ENCODE data around the gene FOXP4.

The FOXP4 gene

DNA sequence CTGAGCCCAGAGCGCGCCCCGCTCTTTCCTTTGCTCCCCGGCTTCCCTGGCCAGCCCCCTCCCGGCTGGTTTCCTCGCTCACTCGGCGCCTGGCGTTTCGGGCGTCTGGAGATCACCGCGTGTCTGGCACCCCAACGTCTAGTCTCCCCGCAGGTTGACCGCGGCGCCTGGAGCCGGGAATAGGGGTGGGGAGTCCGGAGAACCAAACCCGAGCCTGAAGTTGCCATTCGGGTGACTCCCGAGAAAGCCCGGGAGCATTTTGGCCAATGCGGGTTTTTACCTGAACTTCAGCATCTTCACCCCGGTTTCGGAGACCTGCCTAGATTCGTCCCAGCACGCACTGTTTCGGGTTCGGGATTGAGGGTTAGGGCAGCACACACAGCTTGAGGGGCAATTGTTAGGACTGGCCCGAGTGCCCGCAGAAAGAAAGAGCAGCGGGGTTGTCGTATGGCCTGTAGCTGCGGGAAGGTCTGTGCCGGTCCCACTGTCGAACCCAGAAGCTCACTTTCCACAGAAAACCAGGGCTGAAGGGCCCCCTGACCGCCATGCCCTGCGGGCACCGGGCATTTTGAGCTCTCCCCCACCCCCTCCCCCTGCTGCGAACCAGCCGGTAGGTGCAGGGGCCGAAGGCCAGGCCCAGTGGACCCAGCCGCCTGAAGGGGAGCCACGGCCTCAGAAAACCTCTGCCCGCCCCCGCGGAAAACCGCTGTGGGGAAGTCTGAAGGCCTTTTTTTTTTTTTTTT lies 2.1 kb downstream of the FOXP4 start:
- DNase-seq, result peak; percentile 65 to 70

DNA sequence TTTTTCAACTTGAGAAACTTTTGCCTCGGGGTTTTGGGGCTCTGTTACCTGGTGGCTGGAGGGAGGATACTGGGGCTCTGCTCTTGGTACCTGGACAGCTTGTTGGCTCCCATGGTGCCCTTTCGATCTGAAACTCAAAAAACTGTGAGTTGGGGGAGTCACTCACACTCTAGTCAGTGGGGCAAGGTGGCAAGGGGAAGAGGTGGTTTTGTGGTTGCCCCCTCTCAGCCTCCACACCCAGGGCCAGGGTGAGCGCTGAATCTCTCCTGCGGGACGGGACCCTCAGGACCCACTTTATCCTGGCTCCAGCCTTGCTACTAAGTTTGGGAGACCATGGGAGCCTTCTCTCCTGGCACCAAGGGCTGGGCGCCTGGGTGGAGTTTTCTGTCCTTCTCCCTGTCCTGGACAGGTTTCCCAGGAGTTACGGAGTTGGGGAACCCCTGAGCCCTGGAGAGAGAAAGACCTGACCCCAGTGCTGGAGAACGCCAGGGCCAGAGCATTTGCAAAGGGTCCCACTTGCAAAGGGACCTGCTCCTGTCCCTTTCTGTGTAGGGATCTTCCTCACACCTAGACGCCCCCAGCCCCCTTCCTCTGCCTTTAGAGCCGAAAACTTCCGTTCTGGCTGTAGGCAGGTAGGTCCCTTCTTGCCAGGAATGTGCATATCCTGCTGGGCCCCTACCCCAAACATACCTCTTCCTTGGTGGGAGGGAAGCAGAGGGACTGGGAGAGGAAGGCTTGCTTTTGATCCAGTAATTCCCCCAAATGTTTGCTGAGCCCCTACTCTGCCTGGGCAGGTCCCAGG lies 2.9 kb downstream of the FOXP4 start:
- no peak for DNase-seq

GRCh38 chr6:41549673-41550072 lies 3.5 kb downstream of the FOXP4 start:
- no peak for DNase-seq

DNA sequence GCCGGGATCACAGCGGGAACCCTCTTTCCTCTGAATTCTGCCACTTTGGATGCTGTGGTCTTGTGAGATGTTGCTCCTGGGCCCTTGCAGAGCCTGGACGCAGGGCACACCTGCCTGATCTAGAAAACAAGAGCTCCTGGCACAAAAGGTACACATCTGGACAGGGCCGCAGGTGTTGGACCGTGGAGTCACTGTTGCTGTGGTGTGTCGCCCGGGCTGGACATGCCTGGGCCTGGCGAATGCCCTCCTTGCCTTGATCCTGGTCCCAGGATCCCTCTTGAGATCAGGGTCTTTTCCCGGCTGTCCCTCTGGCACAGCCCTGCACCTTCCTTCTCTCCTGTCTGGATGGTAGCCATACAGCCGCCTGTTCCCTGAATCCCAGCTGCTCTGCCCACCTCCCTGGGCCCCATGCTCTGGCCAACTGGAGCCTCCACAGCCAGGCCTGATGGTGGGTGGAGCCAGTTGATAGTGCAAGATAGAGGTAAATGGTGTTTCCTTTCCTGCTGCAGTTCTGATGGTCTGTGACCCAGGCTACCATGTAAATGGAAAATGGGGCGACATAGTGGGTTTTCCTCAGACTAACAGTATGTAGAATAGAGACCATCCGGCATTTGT lies 5.0 kb downstream of the FOXP4 start:
- no peak for DNase-seq

- no peak for DNase-seq
Measured at GRCh38 chr6:41551857-41552256, 5.7 kb downstream of the FOXP4 start.

DNA sequence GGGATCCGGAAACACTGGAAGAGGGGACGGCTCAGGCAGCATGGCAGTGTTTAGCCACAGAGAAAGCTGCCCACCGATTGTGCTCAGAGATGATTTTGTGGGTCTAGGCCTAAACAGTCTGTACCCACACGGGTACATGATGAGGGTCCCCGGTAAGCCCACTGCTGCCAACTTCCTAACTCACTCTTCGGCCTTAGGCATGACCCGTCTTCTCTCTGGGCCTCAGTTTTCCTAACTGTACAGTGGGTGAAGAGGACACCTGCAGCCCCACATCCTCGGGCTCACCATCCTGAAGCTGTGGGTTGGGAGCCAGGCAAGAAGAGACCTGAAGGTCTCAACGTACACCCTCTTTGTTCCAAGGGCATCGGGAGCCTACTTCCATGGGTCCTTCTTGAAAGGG lies 6.5 kb downstream of the FOXP4 start:
- no peak for DNase-seq

DNA sequence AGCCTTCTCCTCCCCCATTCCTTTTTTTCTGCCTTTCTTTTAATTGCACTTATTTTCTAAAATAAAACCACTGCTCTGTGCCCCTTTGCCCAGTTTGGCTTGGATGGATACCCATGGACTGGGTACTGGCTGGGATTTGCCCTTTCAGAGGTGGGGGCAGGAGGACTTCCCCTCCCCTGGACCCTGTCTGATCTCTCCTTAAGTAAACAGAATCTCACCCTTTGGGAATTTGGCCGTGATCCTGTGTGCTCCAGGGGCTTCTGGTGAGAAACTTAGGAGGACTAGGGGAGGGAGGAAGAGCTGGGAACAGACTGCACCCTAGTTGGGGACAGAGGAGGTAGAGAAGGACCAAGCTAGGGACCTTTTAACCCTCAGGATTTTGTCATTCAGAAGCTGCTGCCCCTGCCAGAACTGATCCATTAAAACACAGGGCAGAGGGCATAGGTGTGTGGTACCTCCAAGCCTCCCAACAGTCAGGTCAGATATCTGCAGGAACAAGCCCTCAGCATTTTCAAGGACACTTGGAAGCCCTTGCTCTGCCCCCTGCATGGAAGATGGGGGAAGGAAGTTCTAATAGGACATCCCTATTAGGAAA lies 7.3 kb downstream of the FOXP4 start:
- DNase-seq, result no peak

DNA sequence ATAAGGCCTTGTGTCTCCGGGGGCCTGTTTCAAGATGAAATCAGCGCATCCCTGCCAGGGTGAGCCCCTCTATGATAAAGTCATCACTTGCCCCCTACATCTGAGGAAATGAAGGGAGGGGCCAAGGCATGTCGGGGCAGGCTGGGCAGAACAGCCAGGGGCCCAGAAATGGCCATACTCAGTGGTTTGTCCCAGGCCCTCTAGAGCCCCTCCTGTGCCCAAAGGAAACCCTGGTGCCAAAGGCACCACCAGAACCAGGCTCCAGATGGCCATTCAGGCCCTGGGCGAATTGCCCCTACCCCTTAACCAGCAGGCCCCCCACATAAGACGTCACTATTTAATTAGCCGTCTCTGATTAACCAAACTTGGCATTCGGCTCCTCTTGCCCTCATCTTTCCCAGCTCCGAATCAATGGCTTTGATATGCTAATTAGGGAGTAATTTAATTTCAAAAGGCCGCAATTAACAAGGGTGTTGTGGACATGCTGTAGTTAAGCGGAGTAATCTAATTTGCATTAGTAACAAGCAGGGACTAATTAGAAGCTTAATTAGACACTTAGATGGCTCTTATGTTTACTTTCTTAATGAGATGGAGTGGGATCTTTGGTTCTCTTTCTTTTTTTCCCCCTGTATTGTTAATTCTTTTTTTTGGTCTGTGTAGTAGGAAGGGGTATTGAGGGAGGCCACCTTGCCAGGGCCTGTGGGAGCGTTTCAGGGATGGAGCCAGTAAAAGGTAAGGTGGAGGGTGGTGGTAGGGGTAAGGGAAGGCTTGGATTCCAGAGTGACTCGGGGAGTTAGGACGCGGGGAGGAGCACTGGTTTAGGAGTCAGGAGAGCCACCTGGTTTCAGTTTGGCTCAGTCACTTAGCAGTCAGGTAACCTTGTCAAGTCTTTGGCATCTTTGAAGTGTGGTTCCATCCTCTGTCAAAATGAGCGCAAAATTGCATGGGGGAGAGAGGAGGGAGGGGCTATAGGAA lies 9.4 kb downstream of the FOXP4 start:
- DNase-seq, result no peak

GRCh38 chr6:41557335-41557734 lies 11.2 kb downstream of the FOXP4 start:
- DNase-seq, result no peak

DNA sequence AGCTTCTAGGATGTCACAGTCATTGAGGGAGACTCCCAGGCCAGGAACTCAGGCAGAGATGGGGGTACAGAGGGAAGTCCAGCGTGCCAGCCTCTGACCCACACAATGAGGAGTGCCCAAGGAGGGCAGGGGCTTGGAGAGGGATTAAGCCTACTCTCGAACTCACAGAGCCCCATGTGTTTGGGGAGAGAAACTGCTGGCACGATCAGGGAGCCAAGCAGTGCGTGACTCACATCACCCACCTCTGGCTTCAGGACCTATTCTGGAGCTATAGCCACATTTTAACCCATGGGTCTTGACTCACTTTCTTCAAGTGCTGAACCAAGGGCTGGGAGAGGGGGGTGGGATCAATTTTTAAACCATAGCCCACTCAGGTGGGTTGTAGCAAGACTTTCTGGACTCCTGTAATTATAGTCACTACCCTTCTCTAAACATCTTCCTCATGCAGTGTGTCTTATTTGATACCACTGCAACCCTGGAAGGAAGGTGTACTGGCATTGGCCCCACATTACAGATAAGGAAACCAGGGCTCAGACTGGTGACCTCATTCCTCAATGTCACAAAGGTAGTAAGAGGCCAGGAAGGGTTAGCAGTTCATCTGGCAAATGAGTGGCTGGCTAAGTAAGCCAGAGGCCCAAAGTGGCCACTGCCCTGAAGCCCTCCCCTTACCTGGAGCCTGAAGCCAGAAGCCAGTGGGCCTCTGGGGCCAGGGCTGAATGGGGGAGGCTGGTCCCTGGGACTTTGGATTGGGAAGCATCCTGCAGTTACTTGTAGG lies 12.0 kb downstream of the FOXP4 start:
- DNase-seq, result no peak

- DNase-seq, result no peak
Measured at GRCh38 chr6:41559655-41560427, 13.7 kb downstream of the FOXP4 start.

DNA sequence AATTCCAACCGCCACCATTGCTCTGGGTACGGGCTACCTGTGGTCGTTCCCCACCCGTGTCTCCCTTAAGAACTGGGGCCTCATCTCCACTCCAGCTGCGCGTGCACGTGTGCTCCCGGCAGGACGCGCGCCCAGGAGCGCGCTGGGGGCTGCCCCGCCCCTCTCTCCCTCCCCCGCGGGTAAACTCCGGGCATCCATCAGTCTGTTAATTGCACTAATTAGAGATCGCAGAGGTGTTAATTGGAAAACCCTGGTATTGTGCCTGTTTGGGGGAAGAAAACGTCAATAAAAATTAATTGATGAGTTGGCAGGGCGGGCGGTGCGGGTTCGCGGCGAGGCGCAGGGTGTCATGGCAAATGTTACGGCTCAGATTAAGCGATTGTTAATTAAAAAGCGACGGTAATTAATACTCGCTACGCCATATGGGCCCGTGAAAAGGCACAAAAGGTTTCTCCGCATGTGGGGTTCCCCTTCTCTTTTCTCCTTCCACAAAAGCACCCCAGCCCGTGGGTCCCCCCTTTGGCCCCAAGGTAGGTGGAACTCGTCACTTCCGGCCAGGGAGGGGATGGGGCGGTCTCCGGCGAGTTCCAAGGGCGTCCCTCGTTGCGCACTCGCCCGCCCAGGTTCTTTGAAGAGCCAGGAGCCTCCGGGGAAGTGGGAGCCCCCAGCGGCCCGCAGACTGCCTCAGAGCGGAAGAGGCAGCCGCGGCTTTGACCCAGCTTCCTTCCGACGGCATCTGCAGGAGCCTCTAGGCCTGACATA lies 14.4 kb downstream of the FOXP4 start:
- DNase-seq, result peak; percentile 78 to 86

- no peak for DNase-seq
Measured at GRCh38 chr6:41561416-41561815, 15.2 kb downstream of the FOXP4 start.

DNA sequence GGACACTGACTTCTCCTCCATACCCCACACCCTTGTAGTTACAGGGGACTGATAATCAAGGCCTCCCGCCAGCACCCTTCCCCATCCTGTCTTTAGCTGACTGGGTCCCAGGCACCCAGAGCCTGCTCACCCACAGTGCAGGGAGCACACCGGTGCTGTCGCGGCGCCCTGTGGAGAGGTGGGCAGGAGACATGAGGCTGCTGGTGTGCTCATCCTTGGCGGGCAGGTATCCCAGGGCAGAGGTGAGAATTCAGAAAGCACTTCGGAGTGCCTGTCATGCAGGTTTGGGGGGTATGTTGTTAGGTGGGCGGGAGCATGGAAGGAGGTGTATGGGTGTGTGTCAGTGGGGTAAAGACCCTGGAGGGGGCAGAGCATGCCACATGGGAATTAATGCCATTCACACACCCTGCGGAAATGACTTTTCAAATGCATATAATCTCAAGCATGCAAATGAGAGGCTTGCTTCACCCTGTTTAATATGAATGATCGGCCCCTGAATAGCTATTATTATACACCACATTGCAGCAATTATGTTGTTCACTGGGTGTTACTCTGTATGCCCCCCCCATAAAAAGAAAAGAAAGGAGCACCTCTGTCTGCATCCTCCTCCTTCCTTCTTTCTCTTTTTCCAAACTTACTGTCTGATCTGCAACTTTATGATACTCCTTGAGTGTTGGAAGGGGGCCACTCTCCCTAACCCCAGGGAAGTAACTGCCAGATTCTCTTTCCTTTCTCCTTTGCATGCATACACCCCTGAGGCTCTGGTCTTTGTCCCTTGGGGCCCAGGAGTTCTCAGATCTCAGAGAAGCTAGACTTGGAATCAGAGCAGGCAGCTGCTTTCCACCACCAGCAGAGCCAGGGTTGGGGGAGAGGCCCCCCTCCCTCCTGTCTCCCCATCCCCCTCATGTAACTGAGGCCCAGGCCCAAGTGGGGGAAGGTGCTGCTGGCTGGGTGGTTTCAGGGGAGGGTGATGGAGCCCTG lies 16.0 kb downstream of the FOXP4 start:
- no peak for DNase-seq

DNA sequence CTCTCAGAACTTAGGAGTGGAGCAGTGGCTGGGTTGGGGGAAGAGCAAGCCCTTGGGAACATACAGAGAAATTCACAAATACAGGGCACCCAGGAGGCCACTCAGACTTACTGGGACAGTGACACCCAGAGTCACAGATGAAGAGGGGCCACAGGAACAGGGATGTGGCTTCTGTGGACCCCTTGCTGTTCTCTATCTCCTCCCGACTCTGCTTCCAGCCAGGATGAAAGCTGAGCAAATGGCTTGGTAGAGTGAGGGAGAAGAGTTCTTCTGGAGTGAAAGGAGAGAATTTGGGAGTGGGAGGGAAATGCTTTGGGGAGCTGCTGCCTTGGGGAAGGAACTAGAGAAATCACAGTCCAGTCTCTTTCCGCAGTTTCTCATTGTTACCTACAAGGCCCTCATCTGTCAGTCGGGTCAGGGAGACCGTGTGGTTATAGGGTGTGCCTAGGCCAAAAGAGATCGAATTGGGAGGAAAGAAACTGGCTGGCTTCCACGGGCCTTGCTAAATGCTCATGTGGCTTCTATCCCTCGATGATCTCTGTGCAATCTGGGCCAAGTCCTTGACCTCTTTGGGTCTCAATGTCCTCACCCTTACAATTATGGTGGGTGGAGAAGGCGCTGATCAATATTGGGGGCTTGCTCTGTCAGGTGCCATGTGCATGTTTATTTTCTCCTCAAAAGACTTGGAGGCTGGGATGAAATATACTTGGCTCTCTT lies 17.0 kb downstream of the FOXP4 start:
- no peak for DNase-seq

- no peak for DNase-seq
Measured at GRCh38 chr6:41564448-41565142, 18.4 kb downstream of the FOXP4 start.

- DNase-seq, result no peak
Measured at GRCh38 chr6:41565701-41566100, 19.5 kb downstream of the FOXP4 start.

Data from stimulated activated CD4-positive, alpha-beta T cell treated with anti-CD3 and anti-CD28 coated beads, Interleukin-2, amount 100 ng/mL, for 24 hours (primary cell).